ENCODE measurements around the gene NUP62. TPM values are rescaled to one million over a fixed set of nuclear protein-coding genes. Genes with fewer than 3 reads are reported as not detected.

The NUP62 gene
- total RNA-seq, 1 donor from 2014 or later, result 39.3 TPM

- H3K9me3 ChIP-seq, result no peaks in the 10 kb centered on the region
- DNase-seq, result peak; percentile 99
- intact Hi-C loops (cut with DNase I), result no loop called here
- H3K27ac ChIP-seq, result peak within 1 kb of the TSS; percentile 100
- H3K36me3 ChIP-seq, result peaks cover 36% of the 10 kb centered on the region
- peak; percentile 83 for ATAC-seq
- H3K4me1 ChIP-seq, result peaks cover 22% of the 10 kb centered on the region
- TF ChIP-seq CTCF (IDR thresholded peaks at IDR 0.05), result no peak
- no peaks in the 10 kb centered on the region for H3K27me3 ChIP-seq
- peak within 1 kb of the TSS; percentile 82 for H3K4me3 ChIP-seq
Observed at GRCh38 chr19:49877020-49877878, 52.1 kb downstream of the NUP62 start, which contains the start of the genes AKT1S1 and TBC1D17. Gene AKT1S1, minus strand, starts transcription at chr19:49877355. Its CDS starts 4,060 bp downstream, at chr19:49873295. Gene TBC1D17, plus strand, starts transcription at chr19:49877702. Its CDS starts 22 bp downstream, at chr19:49877724.

GRCh38 chr19:49876422-49877019, 52.8 kb downstream of the NUP62 start:
- ATAC-seq (peak; percentile 81), DNase-seq (peak; percentile 99)
- intact Hi-C loops (cut with DNase I), result no loop called here

GRCh38 chr19:49875857-49876421, 53.4 kb downstream of the NUP62 start:
- ATAC-seq, result peak; percentile 2
- Histone ChIP-seq H3K4me1 (peaks cover 22% of the 10 kb centered on the region), H3K9me3 (no peaks in the 10 kb centered on the region), H3K36me3 (peaks cover 23% of the 10 kb centered on the region), H3K4me3 (peak overlapping the region; percentile 82), H3K27me3 (no peaks in the 10 kb centered on the region), H3K27ac (peak overlapping the region; percentile 100)
- peak; percentile 86 for DNase-seq
- intact Hi-C loops (cut with DNase I), result no loop called here
- TF ChIP-seq CTCF (IDR thresholded peaks at IDR 0.05), result no peak

More at GRCh38 chr19:49876422-49877019, 52.8 kb downstream of the NUP62 start:
- Histone ChIP-seq H3K4me1 (peaks cover 22% of the 10 kb centered on the region), H3K27me3 (no peaks in the 10 kb centered on the region), H3K9me3 (no peaks in the 10 kb centered on the region), H3K4me3 (peak overlapping the region; percentile 82), H3K27ac (peak overlapping the region; percentile 100), H3K36me3 (peaks cover 29% of the 10 kb centered on the region)
- no peak for TF ChIP-seq CTCF (IDR thresholded peaks at IDR 0.05)

GRCh38 chr19:49875177-49875576, 54.1 kb downstream of the NUP62 start:
- Histone ChIP-seq H3K4me3 (peak overlapping the region; percentile 82), H3K36me3 (peaks cover 15% of the 10 kb centered on the region), H3K27ac (peak overlapping the region; percentile 100), H3K9me3 (no peaks in the 10 kb centered on the region), H3K27me3 (no peaks in the 10 kb centered on the region), H3K4me1 (peaks cover 29% of the 10 kb centered on the region)
- TF ChIP-seq CTCF (IDR thresholded peaks at IDR 0.05), result no peak
- DNase-seq (no peak), ATAC-seq (no peak)
- intact Hi-C loops (cut with DNase I), result no loop called here

GRCh38 chr19:49874503-49875157, 54.7 kb downstream of the NUP62 start:
- ATAC-seq (no peak), DNase-seq (no peak)
- Histone ChIP-seq H3K27ac (no peak overlapping the region), H3K4me3 (no peak overlapping the region), H3K27me3 (no peaks in the 10 kb centered on the region), H3K9me3 (no peaks in the 10 kb centered on the region), H3K4me1 (peaks cover 32% of the 10 kb centered on the region), H3K36me3 (peaks cover 10% of the 10 kb centered on the region)
- no peak for TF ChIP-seq CTCF (IDR thresholded peaks at IDR 0.05)
- intact Hi-C loops (cut with DNase I), result no loop called here
